Measurements from ENCODE around the gene PCLO. TPM values are rescaled to one million over a fixed set of nuclear protein-coding genes. Genes with fewer than 3 reads are reported as not detected.

The PCLO gene
- total RNA-seq, 1 experiment from 2014 or later, result 7.5 TPM

- Histone ChIP-seq H3F3A (ENCODE audit: low read length, unreplicated experiment) (no peaks in the 10 kb centered on the region), H3K9me3 (ENCODE audit: low read length) (no peaks in the 10 kb centered on the region), H3K79me2 (ENCODE audit: low read length) (no peaks in the 10 kb centered on the region), H3K4me3 (ENCODE audit: low read length) (no peak overlapping the region), H3K9ac (ENCODE audit: low read length) (no peak overlapping the region), H4K20me1 (ENCODE audit: low read length) (no peaks in the 10 kb centered on the region), H3K4me1 (ENCODE audit: insufficient read depth, low read length) (peaks cover 10% of the 10 kb centered on the region; the same call in 1 of the 2 replicates), H2AFZ (ENCODE audit: low read length) (no peak overlapping the region), H3K4me2 (ENCODE audit: low read length) (no peak overlapping the region), H3K9me2 (replicated peaks; ENCODE audit: low read length) (no peaks in the 10 kb centered on the region), H3K27me3 (ENCODE audit: low read length) (no peaks in the 10 kb centered on the region), H3K36me3 (ENCODE audit: low read depth, low read length) (no peaks in the 10 kb centered on the region), H3K27ac (ENCODE audit: low read length) (no peak overlapping the region)
- ATAC-seq, result no peak
- ChIA-PET CTCF (no interaction called here), POLR2A (ENCODE audit: unreplicated experiment) (no interaction called here)
- TF ChIP-seq CTCF (conservative IDR thresholded peaks at IDR 0.05; ENCODE audit: low read depth, low read length), result no peak
- TF ChIP-seq EZH2phosphoT487 (IDR thresholded peaks at IDR 0.05; ENCODE audit: borderline replicate concordance, low read length), result no peak
- no peak for TF ChIP-seq EZH2 (IDR thresholded peaks at IDR 0.05; ENCODE audit: low read length, unreplicated experiment)
- no TSS peak for BruUV-seq (replicated peaks)
- intact Hi-C loops (cut with micrococcal nuclease), result no loop called here
- DNase-seq, result no peak
Observed at GRCh38 chr7:82961240-82961639, 201.4 kb downstream of the PCLO start.

- CTCF ChIA-PET, result no interaction called here
- Histone ChIP-seq H3K36me3 (ENCODE audit: low read depth, low read length) (no peaks in the 10 kb centered on the region), H3K27me3 (ENCODE audit: low read length) (no peaks in the 10 kb centered on the region), H3K9me3 (ENCODE audit: low read length) (no peaks in the 10 kb centered on the region), H4K20me1 (ENCODE audit: low read length) (no peaks in the 10 kb centered on the region), H3K9me2 (replicated peaks; ENCODE audit: low read length) (no peaks in the 10 kb centered on the region), H3K79me2 (ENCODE audit: low read length) (no peaks in the 10 kb centered on the region), H3F3A (ENCODE audit: low read length, unreplicated experiment) (no peaks in the 10 kb centered on the region), H2AFZ (ENCODE audit: low read length) (no peak overlapping the region), H3K4me2 (ENCODE audit: low read length) (no peak overlapping the region), H3K9ac (ENCODE audit: low read length) (no peak overlapping the region), H3K27ac (ENCODE audit: low read length) (no peak overlapping the region), H3K4me1 (ENCODE audit: insufficient read depth, low read length) (no peaks in the 10 kb centered on the region), H3K4me3 (ENCODE audit: low read length) (no peak overlapping the region)
- intact Hi-C loops (cut with micrococcal nuclease), result no loop called here
- POLR2A ChIA-PET (ENCODE audit: unreplicated experiment), result no interaction called here
- peak; percentile 37; the same call in 1 of the 2 replicates for ATAC-seq
- no peak for DNase-seq
- BruUV-seq (replicated peaks), result no TSS peak
- TF ChIP-seq EZH2phosphoT487 (IDR thresholded peaks at IDR 0.05; ENCODE audit: borderline replicate concordance, low read length) (no peak), CTCF (conservative IDR thresholded peaks at IDR 0.05; ENCODE audit: low read depth, low read length) (no peak), EZH2 (IDR thresholded peaks at IDR 0.05; ENCODE audit: low read length, unreplicated experiment) (no peak)
Observed at GRCh38 chr7:82959528-82959927, 203.2 kb downstream of the PCLO start.

GRCh38 chr7:82957521-82957920, 205.2 kb downstream of the PCLO start:
- Histone ChIP-seq H3F3A (ENCODE audit: low read length, unreplicated experiment) (no peaks in the 10 kb centered on the region), H3K27ac (ENCODE audit: low read length) (no peak overlapping the region), H3K4me2 (ENCODE audit: low read length) (no peak overlapping the region), H2AFZ (ENCODE audit: low read length) (no peak overlapping the region), H4K20me1 (ENCODE audit: low read length) (no peaks in the 10 kb centered on the region), H3K4me1 (ENCODE audit: insufficient read depth, low read length) (no peaks in the 10 kb centered on the region), H3K27me3 (ENCODE audit: low read length) (no peaks in the 10 kb centered on the region), H3K9ac (ENCODE audit: low read length) (no peak overlapping the region), H3K9me2 (replicated peaks; ENCODE audit: low read length) (no peaks in the 10 kb centered on the region), H3K36me3 (ENCODE audit: low read depth, low read length) (no peaks in the 10 kb centered on the region), H3K79me2 (ENCODE audit: low read length) (no peaks in the 10 kb centered on the region), H3K4me3 (ENCODE audit: low read length) (no peak overlapping the region), H3K9me3 (ENCODE audit: low read length) (no peaks in the 10 kb centered on the region)
- no peak for ATAC-seq
- POLR2A ChIA-PET (ENCODE audit: unreplicated experiment), result no interaction called here
- intact Hi-C loops (cut with micrococcal nuclease), result no loop called here
- BruUV-seq (replicated peaks), result no TSS peak
- TF ChIP-seq EZH2 (IDR thresholded peaks at IDR 0.05; ENCODE audit: low read length, unreplicated experiment) (no peak), CTCF (conservative IDR thresholded peaks at IDR 0.05; ENCODE audit: low read depth, low read length) (no peak), EZH2phosphoT487 (IDR thresholded peaks at IDR 0.05; ENCODE audit: borderline replicate concordance, low read length) (no peak)
- DNase-seq, result no peak
- CTCF ChIA-PET, result no interaction called here
